Activated T-cell treated with anti-CD3 and anti-CD28 coated beads, Interleukin-2, amount 50 U/mL, for 4 hours (primary cell): ENCODE measurements around the gene NMRK2. TPM values are rescaled to one million over a fixed set of nuclear protein-coding genes. Genes with fewer than 3 reads are reported as not detected.
"Not testable (repeated sequence)": the region's sequence is repeated elsewhere in the genome, so short reads cannot be mapped to it uniquely, and the experiment has no call there.

Experiments used
- ATAC-seq, 2 donors: fragments of 200-7000 bp; cut with Tn5 transposase; one replicate each; pipeline ENCODE4 v1.10.0; 2021
- DNase-seq: peaks from one replicate; pipeline ENCODE4 v3.0.0-alpha.2; 2020
- H3K27me3 Mint-ChIP-seq: one replicate; pipeline ENCODE4 v1.8.0; 2021; ENCODE audit warnings: low read depth, mixed read lengths
- H3K36me3 Mint-ChIP-seq: one replicate; pipeline ENCODE4 v1.8.0; 2022; ENCODE audit warnings: mixed read lengths; ENCODE audit not compliant: insufficient read depth
- H3K4me1 Mint-ChIP-seq: one replicate; pipeline ENCODE4 v1.8.0; 2021; ENCODE audit warnings: low read depth, mixed read lengths
- H3K4me3 Mint-ChIP-seq: one replicate; pipeline ENCODE4 v1.8.0; 2021; ENCODE audit warnings: mild to moderate bottlenecking, moderate library complexity, mixed read lengths
- H3K9me3 Mint-ChIP-seq: one replicate; pipeline ENCODE4 v1.8.0; 2021; ENCODE audit warnings: mixed read lengths
- total RNA-seq, 3 donors: library from RNA; stranded (reverse); gene quantifications; one replicate each; pipeline ENCODE4 v1.2.1, GENCODE V29; 2021

NMRK2 gene
- total RNA-seq, 3 donors from 2014 or later: not detected

DNA sequence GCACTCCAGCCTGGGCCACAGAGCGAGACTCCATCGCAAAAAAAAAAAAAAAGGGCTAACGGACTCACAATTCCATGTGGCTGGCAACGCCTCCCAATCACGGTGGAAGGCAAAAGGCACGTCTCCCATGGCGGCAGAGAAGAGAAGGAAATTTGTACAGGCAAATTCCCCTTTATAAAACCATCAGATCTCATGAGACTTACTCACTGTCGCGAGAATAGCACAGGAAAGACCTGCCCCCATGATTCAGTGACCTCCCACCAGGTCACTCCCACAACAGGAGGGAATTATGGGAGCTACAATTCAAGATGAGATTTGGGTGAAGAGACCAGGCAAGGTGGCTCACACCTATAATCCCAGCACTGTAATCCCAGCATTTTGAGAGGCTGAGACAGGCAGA lies 18.7 kb upstream of the NMRK2 start:
- no peaks in the 10 kb centered on the region for H3K4me1 Mint-ChIP-seq
- ATAC-seq: no peak
- H3K4me3 Mint-ChIP-seq: no peak overlapping the region
- H3K36me3 Mint-ChIP-seq: no peaks in the 10 kb centered on the region
- peaks cover 3% of the 10 kb centered on the region for H3K9me3 Mint-ChIP-seq
- no peak for DNase-seq
- H3K27me3 Mint-ChIP-seq: no peaks in the 10 kb centered on the region

GRCh38 chr19:3916033-3916432 lies 16.8 kb upstream of the NMRK2 start:
- no peaks in the 10 kb centered on the region for H3K36me3 Mint-ChIP-seq
- no peak for DNase-seq
- no peaks in the 10 kb centered on the region for H3K9me3 Mint-ChIP-seq
- no peak overlapping the region for H3K4me3 Mint-ChIP-seq
- ATAC-seq: no peak
- H3K27me3 Mint-ChIP-seq: no peaks in the 10 kb centered on the region
- H3K4me1 Mint-ChIP-seq: no peaks in the 10 kb centered on the region

DNA sequence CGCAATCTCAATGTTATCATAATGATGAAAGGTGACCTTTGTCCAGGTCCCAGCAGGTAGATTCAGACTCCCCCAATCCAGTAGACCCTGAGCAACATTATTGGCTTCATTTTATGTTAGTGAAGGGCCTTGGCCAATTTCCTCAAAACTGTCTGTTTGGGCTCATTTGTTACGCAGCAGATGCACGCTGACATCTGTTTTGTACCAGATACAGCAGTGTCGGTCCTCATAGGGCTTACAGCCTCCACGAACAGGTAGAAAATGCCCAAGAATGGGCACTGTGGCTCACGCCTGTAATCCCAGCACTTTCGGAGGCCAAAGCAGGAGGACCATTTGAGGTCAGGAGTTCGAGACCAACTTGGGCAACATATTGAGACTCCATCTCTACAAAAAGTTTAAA lies 13.1 kb upstream of the NMRK2 start:
- no peak overlapping the region for H3K4me3 Mint-ChIP-seq
- H3K36me3 Mint-ChIP-seq: no peaks in the 10 kb centered on the region
- H3K9me3 Mint-ChIP-seq: peaks cover 7% of the 10 kb centered on the region
- no peaks in the 10 kb centered on the region for H3K27me3 Mint-ChIP-seq
- no peaks in the 10 kb centered on the region for H3K4me1 Mint-ChIP-seq
- DNase-seq: no peak
- no peak for ATAC-seq

DNA sequence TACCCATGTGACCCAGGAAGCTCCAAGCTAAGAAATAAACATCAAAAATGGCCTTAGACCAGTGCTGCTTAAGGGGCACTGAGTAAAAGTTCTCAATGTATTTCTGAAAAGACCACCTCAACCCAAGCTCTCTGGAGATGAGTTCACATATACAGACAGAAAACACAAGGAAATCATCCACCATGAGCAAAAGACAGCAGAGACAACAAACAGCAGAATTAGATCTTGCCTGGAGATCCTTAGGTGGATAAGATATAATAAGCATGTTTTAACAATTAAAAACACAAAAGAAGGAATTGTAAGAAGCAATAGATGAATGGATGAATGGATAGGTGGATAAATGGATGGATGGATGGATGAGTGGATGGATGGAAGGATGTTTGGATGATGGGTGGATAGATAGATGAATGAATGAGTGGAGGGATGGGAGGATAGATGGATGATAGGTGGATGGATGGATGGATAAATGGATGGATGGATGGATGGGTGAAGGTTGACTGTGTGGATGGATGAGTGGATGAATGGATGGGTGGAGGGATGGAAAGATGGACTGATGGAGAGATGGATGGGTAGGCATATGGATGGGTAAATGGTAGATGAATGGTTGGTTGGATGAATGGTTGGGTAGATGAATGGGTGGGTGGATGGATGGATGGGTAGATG lies 9.6 kb upstream of the NMRK2 start:
- H3K36me3 Mint-ChIP-seq: no peaks in the 10 kb centered on the region
- ATAC-seq (no peak), DNase-seq (no peak)
- peaks cover 3% of the 10 kb centered on the region for H3K27me3 Mint-ChIP-seq
- H3K4me1 Mint-ChIP-seq: no peaks in the 10 kb centered on the region
- peaks cover 7% of the 10 kb centered on the region for H3K9me3 Mint-ChIP-seq
- H3K4me3 Mint-ChIP-seq: no peak overlapping the region

DNA sequence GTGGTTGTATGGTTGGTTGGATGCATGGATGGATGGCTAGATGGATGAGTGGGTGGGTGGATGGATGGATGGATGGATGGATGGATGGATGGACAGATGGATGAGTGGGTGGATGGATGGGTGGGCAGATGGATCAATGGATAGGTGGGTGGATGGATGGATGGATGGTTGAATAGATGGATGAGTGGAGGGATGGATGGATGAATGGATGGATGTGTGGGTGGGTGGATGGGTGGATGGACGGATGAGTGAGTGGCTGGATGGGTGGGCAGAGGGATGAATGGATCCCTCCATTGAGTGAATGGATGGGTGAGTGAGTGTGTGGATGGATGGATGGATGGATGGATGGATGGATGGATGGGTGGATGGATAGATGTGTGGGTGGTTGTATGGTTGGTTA lies 9.0 kb upstream of the NMRK2 start:
- Mint-ChIP-seq H3K4me3 (no peak overlapping the region), H3K27me3 (peaks cover 3% of the 10 kb centered on the region), H3K36me3 (no peaks in the 10 kb centered on the region), H3K4me1 (no peaks in the 10 kb centered on the region), H3K9me3 (peaks cover 7% of the 10 kb centered on the region)
- DNase-seq: no peak
- no peak for ATAC-seq

GRCh38 chr19:3931041-3931440 lies 1.8 kb upstream of the NMRK2 start:
- peaks cover 24% of the 10 kb centered on the region for H3K27me3 Mint-ChIP-seq
- no peaks in the 10 kb centered on the region for H3K36me3 Mint-ChIP-seq
- ATAC-seq: no peak
- no peak overlapping the region for H3K4me3 Mint-ChIP-seq
- no peaks in the 10 kb centered on the region for H3K4me1 Mint-ChIP-seq
- no peak for DNase-seq
- H3K9me3 Mint-ChIP-seq: no peaks in the 10 kb centered on the region

- H3K27me3 Mint-ChIP-seq: peaks cover 18% of the 10 kb centered on the region
- H3K4me3 Mint-ChIP-seq: no peak overlapping the region
- ATAC-seq (no peak), DNase-seq (no peak)
- no peaks in the 10 kb centered on the region for H3K4me1 Mint-ChIP-seq
- H3K9me3 Mint-ChIP-seq: no peaks in the 10 kb centered on the region
- no peaks in the 10 kb centered on the region for H3K36me3 Mint-ChIP-seq
Observed at GRCh38 chr19:3936506-3937442, 3.9 kb downstream of the NMRK2 start.

DNA sequence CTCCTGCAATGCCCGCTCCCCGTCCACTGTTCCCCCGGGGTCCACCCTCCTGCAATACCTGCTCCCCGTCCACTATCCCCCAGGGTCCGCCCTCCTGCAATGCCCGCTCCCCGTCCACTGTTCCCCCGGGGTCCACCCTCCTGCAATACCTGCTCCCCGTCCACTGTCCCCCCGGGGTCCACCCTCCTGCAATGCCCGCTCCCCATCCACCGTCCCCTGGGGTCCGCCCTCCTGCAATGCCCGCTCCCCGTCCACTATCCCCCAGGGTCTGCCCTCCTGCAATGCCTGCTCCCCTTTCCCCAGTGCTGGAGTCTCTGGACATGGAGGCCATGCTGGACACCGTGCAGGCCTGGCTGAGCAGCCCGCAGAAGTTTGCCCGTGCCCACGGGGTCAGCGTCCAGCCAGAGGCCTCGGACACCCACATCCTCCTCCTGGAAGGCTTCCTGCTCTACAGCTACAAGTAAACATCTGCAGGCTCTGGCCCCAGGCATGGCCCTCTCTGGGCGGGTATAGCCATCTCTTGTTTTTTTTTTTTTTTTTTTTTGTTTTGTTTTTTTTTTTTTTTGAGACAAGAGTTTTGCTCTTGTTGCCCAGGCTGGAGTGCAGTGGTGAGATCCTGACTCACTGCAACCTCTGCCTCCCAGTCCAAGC lies 5.6 kb downstream of the NMRK2 start:
- H3K9me3 Mint-ChIP-seq, H3K36me3 Mint-ChIP-seq, H3K4me3 Mint-ChIP-seq, DNase-seq, H3K4me1 Mint-ChIP-seq, ATAC-seq: not testable (repeated sequence)
- peaks cover 11% of the 10 kb centered on the region for H3K27me3 Mint-ChIP-seq

DNA sequence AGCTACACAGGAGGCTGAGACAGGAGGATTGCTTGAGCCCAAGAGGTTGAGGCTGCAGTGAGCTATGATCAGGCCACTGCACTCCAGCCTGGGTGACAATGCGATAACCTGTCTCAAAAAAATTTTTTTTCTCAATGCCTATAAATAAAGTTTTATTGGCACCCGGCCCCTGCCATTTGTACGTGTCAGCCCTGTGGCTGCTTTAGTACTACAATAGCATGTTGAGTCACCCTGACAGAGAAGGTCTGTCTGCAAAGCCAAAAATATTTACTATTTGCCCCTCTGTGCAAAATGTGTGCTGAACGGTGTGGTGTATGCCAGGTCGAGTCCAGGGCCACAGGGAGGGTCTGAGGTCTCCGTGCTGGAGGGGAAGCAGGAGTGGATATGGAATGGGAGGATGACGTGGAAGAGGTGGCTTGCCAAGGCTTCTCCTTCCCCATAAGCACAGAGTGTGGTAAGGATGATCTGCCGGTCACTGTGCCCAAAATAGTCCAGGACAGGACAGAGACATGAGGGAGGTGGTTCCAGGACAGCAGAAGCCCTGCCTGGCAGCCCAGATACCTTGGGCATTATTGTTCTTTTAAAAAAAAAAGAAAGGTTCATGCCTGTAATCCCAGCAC lies 10.0 kb downstream of the NMRK2 start:
- H3K36me3 Mint-ChIP-seq: no peaks in the 10 kb centered on the region
- no peak overlapping the region for H3K4me3 Mint-ChIP-seq
- H3K27me3 Mint-ChIP-seq: no peaks in the 10 kb centered on the region

GRCh38 chr19:3944018-3944721 lies 11.3 kb downstream of the NMRK2 start:
- Mint-ChIP-seq H3K36me3 (no peaks in the 10 kb centered on the region), H3K4me1 (no peaks in the 10 kb centered on the region), H3K27me3 (peaks cover 5% of the 10 kb centered on the region), H3K9me3 (no peaks in the 10 kb centered on the region), H3K4me3 (no peak overlapping the region)
- no peak for DNase-seq
- ATAC-seq: no peak

More for the DNA sequence above, 10.0 kb downstream of the NMRK2 start:
- DNase-seq: no peak
- H3K9me3 Mint-ChIP-seq: no peaks in the 10 kb centered on the region
- ATAC-seq: no peak
- H3K4me1 Mint-ChIP-seq: no peaks in the 10 kb centered on the region

GRCh38 chr19:3945838-3946237 lies 13.0 kb downstream of the NMRK2 start:
- Mint-ChIP-seq H3K4me1 (peaks cover under 1% of the 10 kb centered on the region), H3K9me3 (no peaks in the 10 kb centered on the region), H3K27me3 (peaks cover 5% of the 10 kb centered on the region), H3K4me3 (no peak overlapping the region), H3K36me3 (no peaks in the 10 kb centered on the region)
- no peak for DNase-seq
- no peak for ATAC-seq

DNA sequence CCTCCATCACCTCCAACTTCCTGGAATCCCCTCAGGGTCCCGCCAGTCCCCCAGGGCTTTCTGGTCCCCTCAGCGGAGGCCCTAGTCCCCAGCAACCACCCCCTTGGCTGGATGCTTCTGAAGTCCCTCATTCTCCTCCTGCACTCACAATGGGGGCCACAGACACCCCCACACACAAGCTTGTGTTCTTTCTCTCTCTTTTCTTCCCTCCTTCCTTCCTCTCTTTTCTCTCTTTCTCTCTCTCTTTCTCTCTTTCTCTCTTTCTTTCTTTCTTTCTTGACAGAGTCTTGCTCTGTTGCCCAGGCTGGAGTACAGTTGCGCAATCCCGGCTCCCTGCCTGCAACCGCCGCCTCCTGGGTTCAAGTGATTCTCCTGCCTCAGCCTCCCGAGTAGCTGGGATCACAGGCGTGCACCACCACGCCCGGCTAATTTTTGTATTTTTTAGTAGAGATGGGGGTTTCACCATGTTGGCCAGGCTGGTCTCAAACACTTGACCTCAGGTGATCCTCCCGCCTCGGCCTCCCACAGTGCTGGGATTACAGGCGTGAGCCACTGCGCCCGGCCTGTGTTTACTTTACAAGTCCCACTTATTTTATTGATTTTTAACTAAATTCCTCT lies 14.6 kb downstream of the NMRK2 start:
- ATAC-seq, H3K4me3 Mint-ChIP-seq, DNase-seq, H3K9me3 Mint-ChIP-seq, H3K36me3 Mint-ChIP-seq, H3K4me1 Mint-ChIP-seq, H3K27me3 Mint-ChIP-seq: not testable (repeated sequence)

DNA sequence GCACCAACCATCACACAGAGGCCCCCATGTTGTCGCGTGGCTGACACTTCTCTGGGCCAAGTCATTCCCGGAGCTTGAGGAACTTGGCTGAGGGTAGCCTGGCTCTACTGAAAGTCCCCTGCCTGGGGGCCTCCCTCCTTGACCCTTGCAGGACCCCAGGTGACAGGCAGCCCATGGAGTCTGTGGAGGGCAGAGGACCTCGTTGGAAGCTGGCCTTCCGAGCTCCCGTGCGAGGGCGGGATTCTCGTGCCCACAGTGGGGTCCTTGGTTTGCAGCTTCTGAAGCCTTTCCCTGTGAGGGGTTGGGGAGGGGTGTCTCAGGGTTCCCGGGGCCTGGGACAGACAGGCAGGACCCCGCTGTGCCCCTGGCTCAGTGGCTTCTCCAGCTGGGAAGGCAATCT lies 16.4 kb downstream of the NMRK2 start:
- Mint-ChIP-seq H3K4me3 (no peak overlapping the region), H3K4me1 (peaks cover 8% of the 10 kb centered on the region), H3K27me3 (peaks cover 9% of the 10 kb centered on the region), H3K9me3 (no peaks in the 10 kb centered on the region), H3K36me3 (no peaks in the 10 kb centered on the region)
- DNase-seq (no peak), ATAC-seq (no peak)
